MCF 10A (cell line): Measurements from ENCODE around the gene LRP1. TPM values are rescaled to one million over a fixed set of nuclear protein-coding genes. Genes with fewer than 3 reads are reported as not detected.

Experiments
- BruUV-seq: library from RNA; stranded (reverse); fragments of 400-500 nt; replicated peaks from 2 replicates; lab custom pipeline; 2021; lab: Mats Ljungman, UMichigan
- CTCF ChIA-PET: fragments of 300-600 bp; sonication (Branson Sonifier 250); formaldehyde crosslinking; extraction: SDS; loops from one replicate; lab custom pipeline; 2021; ENCODE audit warnings: antibody characterized with exemption, inconsistent platforms; lab: Yijun Ruan, JAX
- POLR2A ChIA-PET: fragments of 300-600, 350-650 bp; sonication (Branson Sonifier 250); formaldehyde crosslinking; extraction: SDS; loops from one replicate; lab custom pipeline; 2020; ENCODE audit warnings: antibody characterized with exemption, inconsistent platforms; lab: Yijun Ruan, JAX
- DNase-seq: peaks from one replicate; pipeline ENCODE4 v3.0.0-alpha.2; 2018; ENCODE audit not compliant: unreplicated experiment
- H3K27ac Mint-ChIP-seq: one replicate; pipeline ENCODE4 v1.8.0; 2022; ENCODE audit warnings: mild to moderate bottlenecking, low read depth, mixed read lengths; ENCODE audit not compliant: unreplicated experiment
- H3K27me3 Mint-ChIP-seq: one replicate; pipeline ENCODE4 v1.8.0; 2022; ENCODE audit warnings: mixed read lengths; ENCODE audit not compliant: insufficient read depth, unreplicated experiment
- H3K36me3 Mint-ChIP-seq: one replicate; pipeline ENCODE4 v1.8.0; 2022; ENCODE audit warnings: mild to moderate bottlenecking, moderate library complexity, mixed read lengths; ENCODE audit not compliant: insufficient read depth, unreplicated experiment
- H3K4me1 Mint-ChIP-seq: one replicate; pipeline ENCODE4 v1.8.0; 2022; ENCODE audit warnings: mixed read lengths; ENCODE audit not compliant: insufficient read depth, unreplicated experiment
- H3K4me3 Mint-ChIP-seq: one replicate; pipeline ENCODE4 v1.8.0; 2022; ENCODE audit warnings: mild to moderate bottlenecking, moderate library complexity, mixed read lengths; ENCODE audit not compliant: unreplicated experiment
- H3K9me3 Mint-ChIP-seq: one replicate; pipeline ENCODE4 v1.8.0; 2022; ENCODE audit warnings: mixed read lengths; ENCODE audit not compliant: unreplicated experiment
- intact Hi-C: fragments of 100-400 bp; cut with micrococcal nuclease; formaldehyde crosslinking; loops from 2 replicates; pipeline ENCODE4 v1.14.1; 2022
- total RNA-seq: library from RNA; stranded (reverse); gene quantifications from 2 replicates; pipeline ENCODE4 v1.2.3, GENCODE V29; 2022
- TF ChIP-seq, protein P1 (sequence below): fragments of 200-600 bp; IDR thresholded peaks from one replicate; pipeline ENCODE4 v1.8.0; 2022; ENCODE audit warnings: antibody characterized with exemption, mild to moderate bottlenecking; ENCODE audit not compliant: unreplicated experiment

The LRP1 gene
- total RNA-seq, 1 experiment from 2014 or later = 18.9 TPM

DNA sequence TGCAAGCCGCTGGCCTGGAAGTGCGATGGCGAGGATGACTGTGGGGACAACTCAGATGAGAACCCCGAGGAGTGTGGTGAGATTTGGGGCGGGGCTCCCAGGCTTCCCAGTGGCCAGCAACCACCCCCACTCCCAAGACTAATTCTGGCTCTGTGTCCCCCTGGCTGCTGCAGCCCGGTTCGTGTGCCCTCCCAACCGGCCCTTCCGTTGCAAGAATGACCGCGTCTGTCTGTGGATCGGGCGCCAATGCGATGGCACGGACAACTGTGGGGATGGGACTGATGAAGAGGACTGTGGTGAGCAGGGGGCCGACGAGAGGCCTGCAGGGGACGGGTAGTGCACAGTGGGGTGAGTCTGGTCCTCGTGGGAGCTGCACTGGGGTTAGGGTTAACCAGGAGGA lies 76.2 kb downstream of the LRP1 start:
- peaks cover 32% of the 10 kb centered on the region for H3K36me3 Mint-ChIP-seq
- intact Hi-C loops = no loop called here
- POLR2A ChIA-PET = no interaction called here
- no peaks in the 10 kb centered on the region for H3K9me3 Mint-ChIP-seq
- CTCF ChIA-PET = no interaction called here
- H3K4me3 Mint-ChIP-seq = no peak overlapping the region
- TF ChIP-seq, protein P1, sequence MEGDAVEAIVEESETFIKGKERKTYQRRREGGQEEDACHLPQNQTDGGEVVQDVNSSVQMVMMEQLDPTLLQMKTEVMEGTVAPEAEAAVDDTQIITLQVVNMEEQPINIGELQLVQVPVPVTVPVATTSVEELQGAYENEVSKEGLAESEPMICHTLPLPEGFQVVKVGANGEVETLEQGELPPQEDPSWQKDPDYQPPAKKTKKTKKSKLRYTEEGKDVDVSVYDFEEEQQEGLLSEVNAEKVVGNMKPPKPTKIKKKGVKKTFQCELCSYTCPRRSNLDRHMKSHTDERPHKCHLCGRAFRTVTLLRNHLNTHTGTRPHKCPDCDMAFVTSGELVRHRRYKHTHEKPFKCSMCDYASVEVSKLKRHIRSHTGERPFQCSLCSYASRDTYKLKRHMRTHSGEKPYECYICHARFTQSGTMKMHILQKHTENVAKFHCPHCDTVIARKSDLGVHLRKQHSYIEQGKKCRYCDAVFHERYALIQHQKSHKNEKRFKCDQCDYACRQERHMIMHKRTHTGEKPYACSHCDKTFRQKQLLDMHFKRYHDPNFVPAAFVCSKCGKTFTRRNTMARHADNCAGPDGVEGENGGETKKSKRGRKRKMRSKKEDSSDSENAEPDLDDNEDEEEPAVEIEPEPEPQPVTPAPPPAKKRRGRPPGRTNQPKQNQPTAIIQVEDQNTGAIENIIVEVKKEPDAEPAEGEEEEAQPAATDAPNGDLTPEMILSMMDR = no peak
- no peaks in the 10 kb centered on the region for H3K4me1 Mint-ChIP-seq
- no peak overlapping the region for H3K27ac Mint-ChIP-seq
- no peaks in the 10 kb centered on the region for H3K27me3 Mint-ChIP-seq
- no TSS peak for BruUV-seq
- DNase-seq = no peak

DNA sequence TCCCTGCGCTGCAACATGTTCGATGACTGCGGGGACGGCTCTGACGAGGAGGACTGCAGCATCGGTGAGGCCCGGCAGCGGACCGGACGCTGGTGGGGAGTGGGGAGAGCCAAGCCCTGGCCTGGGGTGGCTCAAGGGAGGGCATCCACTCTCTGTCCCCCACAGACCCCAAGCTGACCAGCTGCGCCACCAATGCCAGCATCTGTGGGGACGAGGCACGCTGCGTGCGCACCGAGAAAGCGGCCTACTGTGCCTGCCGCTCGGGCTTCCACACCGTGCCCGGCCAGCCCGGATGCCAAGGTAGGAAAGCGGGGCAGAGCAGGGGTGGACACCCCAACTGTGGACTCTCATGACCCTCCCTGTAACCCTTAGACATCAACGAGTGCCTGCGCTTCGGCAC lies 76.9 kb downstream of the LRP1 start:
- Mint-ChIP-seq H3K27me3 (no peaks in the 10 kb centered on the region), H3K36me3 (peaks cover 32% of the 10 kb centered on the region), H3K4me3 (no peak overlapping the region), H3K4me1 (no peaks in the 10 kb centered on the region), H3K27ac (no peak overlapping the region), H3K9me3 (no peaks in the 10 kb centered on the region)
- TF ChIP-seq, protein P1 = no peak
- intact Hi-C loops = no loop called here
- BruUV-seq = no TSS peak
- POLR2A ChIA-PET = interaction anchor here (1.2 kb wide), 1 partner anchor 17 kb away, joined by 3 read pairs; no protein-coding TSS in a partner anchor
- CTCF ChIA-PET = interaction anchor here (1.2 kb wide), 1 partner anchor 39 kb away, joined by 3 read pairs; no protein-coding TSS in a partner anchor
- DNase-seq = no peak

DNA sequence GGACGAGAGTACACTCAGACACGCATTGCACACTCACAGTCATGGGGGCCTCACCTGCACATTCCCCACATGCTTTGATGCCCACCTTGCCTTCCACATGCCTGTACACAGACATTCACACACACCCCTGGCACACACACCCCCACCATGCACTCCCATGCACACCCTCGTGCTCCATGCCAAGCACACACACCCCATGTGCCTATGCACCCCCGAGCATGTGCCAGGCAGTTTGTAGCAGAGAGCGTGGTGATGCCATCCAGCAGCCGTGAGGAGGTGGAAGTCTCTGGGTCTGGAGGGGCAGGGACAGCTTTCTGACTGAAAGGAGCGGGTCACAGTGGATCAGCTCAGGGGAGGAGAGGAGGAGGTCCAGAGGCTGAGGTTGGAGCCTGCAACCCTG lies 77.6 kb downstream of the LRP1 start:
- TF ChIP-seq, protein P1 = no peak
- H3K27me3 Mint-ChIP-seq = no peaks in the 10 kb centered on the region
- H3K36me3 Mint-ChIP-seq = peaks cover 31% of the 10 kb centered on the region
- no peak overlapping the region for H3K4me3 Mint-ChIP-seq
- ChIA-PET CTCF (interaction anchor here (0.6 to 1.2 kb wide), 4 partner anchors 12 to 82 kb away, joined by 3 to 4 read pairs (median 4); no protein-coding TSS in a partner anchor), POLR2A (interaction anchor here (1.2 kb wide), 1 partner anchor 17 kb away, joined by 3 read pairs; no protein-coding TSS in a partner anchor)
- no peak overlapping the region for H3K27ac Mint-ChIP-seq
- intact Hi-C loops = no loop called here
- no TSS peak for BruUV-seq
- no peaks in the 10 kb centered on the region for H3K4me1 Mint-ChIP-seq
- no peaks in the 10 kb centered on the region for H3K9me3 Mint-ChIP-seq
- DNase-seq = no peak

DNA sequence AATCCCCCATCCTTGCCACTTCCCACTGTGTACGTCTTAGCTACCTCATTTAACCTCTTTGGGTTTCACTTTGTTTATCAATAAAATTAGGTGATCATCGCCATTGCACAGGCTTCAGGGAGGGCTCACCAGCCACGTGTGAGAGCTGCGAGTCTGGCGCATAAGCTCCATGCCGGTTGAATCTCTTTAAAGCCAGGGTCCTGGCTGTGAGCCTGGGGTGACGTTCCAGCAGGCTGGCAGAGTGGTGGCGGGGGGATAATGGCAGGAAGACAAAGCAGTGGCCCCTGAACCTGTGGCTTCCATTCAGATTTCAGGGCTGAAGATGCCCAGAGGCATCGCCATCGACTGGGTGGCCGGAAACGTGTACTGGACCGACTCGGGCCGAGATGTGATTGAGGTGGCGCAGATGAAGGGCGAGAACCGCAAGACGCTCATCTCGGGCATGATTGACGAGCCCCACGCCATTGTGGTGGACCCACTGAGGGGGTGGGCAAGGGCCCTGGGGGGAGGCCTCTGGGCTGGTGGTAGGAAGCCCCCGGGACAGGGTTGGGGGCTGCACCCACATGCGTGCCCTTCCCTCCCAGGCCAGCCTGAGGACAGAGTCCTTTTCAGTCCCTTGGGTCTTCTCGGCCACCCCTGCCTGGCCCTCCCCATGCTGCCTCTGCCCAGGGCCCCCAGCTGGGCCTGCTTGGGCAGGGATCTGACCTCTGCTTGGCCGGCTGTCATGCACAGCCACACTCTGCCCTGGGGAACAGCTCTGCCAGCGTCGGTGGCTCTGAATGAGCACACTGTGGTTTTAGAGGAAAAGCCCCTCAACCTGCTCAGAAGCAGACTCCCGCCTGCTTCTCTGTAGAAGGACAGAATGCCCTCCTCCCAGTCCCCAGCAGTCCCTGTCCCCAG lies 79.7 kb downstream of the LRP1 start:
- no peaks in the 10 kb centered on the region for H3K9me3 Mint-ChIP-seq
- no peak overlapping the region for H3K27ac Mint-ChIP-seq
- H3K4me1 Mint-ChIP-seq = no peaks in the 10 kb centered on the region
- TF ChIP-seq, protein P1 = no peak
- intact Hi-C loops = no loop called here
- BruUV-seq = no TSS peak
- ChIA-PET CTCF (interaction anchor here (0.6 to 9.4 kb wide), 4 partner anchors 25 to 33 kb away, joined by 3 to 188 read pairs (median 4); a partner anchor contains a TSS), POLR2A (no interaction called here)
- DNase-seq = no peak
- H3K27me3 Mint-ChIP-seq = no peaks in the 10 kb centered on the region
- H3K4me3 Mint-ChIP-seq = no peak overlapping the region
- peaks cover 19% of the 10 kb centered on the region for H3K36me3 Mint-ChIP-seq
